Astrocyte of the cerebellum (primary cell): ENCODE measurements around the gene BST1.

ENCODE experiments used
- DNase-seq: peaks from one replicate; pipeline ENCODE4 v3.0.0-alpha.2; 2011; ENCODE audit warnings: low read depth
- H3K4me3 ChIP-seq: 2 replicates; pipeline ENCODE4 v1.5.1; 2011; ENCODE audit warnings: mild to moderate bottlenecking, low read depth, low read length, moderate library complexity
- CTCF ChIP-seq: IDR thresholded peaks from 2 replicates; pipeline ENCODE4 v1.5.1; 2012; ENCODE audit warnings: low read length, low read depth, moderate library complexity, mild to moderate bottlenecking; ENCODE audit errors: missing control alignments
- in situ Hi-C: cut with HindIII; loops from 2 replicates; pipeline ENCODE4 v1.10.0; 2017; ENCODE audit warnings: low sequenced_read_pairs

The BST1 gene

DNA sequence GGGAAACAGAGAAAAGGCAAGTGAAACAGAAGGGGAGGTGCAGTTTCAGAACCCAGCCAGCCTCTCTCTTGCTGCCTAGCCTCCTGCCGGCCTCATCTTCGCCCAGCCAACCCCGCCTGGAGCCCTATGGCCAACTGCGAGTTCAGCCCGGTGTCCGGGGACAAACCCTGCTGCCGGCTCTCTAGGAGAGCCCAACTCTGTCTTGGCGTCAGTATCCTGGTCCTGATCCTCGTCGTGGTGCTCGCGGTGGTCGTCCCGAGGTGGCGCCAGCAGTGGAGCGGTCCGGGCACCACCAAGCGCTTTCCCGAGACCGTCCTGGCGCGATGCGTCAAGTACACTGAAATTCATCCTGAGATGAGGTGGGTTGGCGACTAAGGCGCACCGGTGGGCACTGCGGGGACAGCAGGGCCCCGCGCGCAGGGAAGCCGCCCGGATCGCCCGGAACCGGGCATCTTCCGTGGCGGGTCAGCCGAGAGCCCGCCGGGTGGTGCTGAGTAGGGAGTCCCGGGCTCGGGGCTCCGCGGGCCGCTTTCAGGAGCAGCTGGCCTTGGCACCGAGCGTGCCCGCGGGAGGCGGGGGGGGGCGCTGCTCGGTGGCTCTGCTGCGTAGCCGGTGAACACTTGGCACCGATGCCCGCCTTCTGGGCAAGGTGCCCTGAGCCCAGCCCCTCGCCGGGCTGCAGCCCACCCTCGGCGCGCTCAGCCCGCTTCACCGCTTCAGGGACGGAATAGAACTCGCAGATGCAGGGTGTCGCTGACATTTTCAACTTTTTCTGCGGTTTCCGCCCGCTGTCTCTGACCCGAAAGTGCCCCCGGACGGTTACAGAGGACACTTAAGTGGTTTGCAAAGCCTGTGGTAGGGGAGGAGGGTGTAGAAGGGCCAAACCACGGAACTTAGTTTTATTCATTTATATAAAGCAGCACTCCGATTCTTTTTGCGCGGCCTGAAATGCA is 75.7 kb downstream of the BST1 start, which contains the start of gene CD38:
Gene CD38, plus strand, starts transcription at position 40 of the 953 bp plus-strand sequence. Its CDS starts 87 bp downstream, at position 127.
- in situ Hi-C loops: no loop called here
- TF ChIP-seq CTCF: peak; percentile 3
- no peak for DNase-seq
- peak within 1 kb of the TSS; percentile 49 for H3K4me3 ChIP-seq

DNA sequence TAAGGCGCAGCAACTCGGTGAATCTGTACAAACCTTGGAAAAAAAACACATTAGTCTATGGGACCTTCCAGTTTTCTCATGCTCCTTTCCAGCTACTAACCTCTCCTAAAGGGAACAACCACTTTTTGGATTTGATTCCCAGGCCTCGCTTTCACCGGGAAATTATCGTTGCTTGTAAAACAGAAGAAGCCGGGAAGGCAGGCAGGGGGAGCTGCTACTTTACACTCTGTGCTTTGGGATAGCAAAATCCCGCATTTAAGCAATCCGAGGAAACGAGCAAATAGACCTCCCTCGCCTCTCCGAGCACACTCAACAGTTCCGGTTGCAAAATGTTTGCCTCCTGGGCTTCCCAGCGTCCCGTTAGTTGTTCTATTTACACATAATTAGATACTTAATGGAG is 76.4 kb downstream of the BST1 start:
- peak; percentile 40 for DNase-seq
- peak; percentile 63 for TF ChIP-seq CTCF
- H3K4me3 ChIP-seq: peak overlapping the region; percentile 49
- in situ Hi-C loops: no loop called here

DNA sequence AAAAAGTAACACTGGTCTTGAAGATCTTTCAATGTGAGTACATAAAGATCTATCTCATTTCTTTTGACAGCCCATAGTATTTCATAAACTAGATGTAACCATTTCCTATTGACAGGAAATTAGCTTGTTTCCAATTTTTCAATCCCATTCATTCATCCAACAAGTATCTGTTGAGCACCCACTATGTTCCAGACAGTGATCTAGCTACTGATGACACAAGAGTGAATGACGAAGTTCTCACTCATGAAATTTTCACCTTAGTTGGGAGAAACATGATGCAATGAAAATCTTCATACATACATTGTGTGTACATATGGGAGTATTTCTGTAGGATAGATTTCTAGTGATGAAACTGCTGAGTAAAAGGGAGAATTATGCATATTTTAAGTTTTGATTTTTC is 76.9 kb downstream of the BST1 start:
- peak overlapping the region; percentile 49 for H3K4me3 ChIP-seq
- TF ChIP-seq CTCF: no peak
- in situ Hi-C loops: no loop called here
- no peak for DNase-seq

DNA sequence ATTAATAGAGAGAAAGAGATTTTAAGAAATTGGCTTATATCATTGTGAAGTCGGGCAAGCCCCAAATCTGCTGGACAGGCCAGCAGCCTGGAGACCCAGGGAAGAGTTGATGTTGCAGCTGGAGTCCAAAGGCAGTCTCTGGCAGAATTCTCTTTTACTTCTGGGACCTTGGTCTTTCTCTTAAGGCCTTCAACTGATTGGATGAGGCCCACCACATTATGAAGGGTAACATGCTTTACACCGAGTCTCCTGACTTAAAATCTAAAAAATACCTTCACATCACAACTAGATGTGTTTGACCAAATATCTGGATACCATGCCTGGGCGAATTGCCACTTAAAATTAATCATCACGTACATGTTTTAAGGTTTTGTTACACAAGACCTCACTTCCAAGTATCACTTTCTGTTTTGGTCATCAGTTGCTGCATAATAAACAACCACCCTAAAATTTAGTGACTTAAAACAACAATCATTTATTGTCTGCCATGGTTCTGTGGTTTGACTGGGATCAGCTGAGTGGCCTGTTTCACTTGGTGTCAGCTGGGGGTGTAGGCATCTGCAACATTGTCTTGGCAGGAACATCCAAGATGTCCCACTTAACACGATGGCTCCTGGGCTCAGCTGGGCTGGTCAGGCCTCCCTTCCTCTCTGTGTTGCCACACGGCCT is 78.7 kb downstream of the BST1 start:
- in situ Hi-C loops: no loop called here
- H3K4me3 ChIP-seq: no peak overlapping the region
- no peak for DNase-seq
- no peak for TF ChIP-seq CTCF
